ENCODE data around the gene MAD1L1. TPM values are rescaled to one million over a fixed set of nuclear protein-coding genes. Genes with fewer than 3 reads are reported as not detected.

MAD1L1 gene
- total RNA-seq, 2 experiments from 2014 or later = 40.0 to 44.7 TPM

- intact Hi-C loops (cut with micrococcal nuclease) = loop anchor here (10.0 kb wide), 1 partner anchor 107 kb away; no protein-coding TSS in a partner anchor
- H3K4me3 Mint-ChIP-seq = no peak overlapping the region
- peaks cover 17% of the 10 kb centered on the region for H3K9me3 Mint-ChIP-seq
- peaks cover 21% of the 10 kb centered on the region for H3K36me3 Mint-ChIP-seq (ENCODE audit: low read depth)
- H3K27me3 Mint-ChIP-seq = no peaks in the 10 kb centered on the region
- peaks cover 34% of the 10 kb centered on the region for H3K4me1 Mint-ChIP-seq (ENCODE audit: low read depth)
- ATAC-seq (peak; percentile 52), DNase-seq (peak; percentile 27)
- no peak overlapping the region for H3K27ac Mint-ChIP-seq
- CTCF ChIA-PET = no interaction called here
- POLR2A ChIA-PET = no interaction called here
- no peak for TF ChIP-seq CTCF (IDR thresholded peaks at IDR 0.05)
Measured at GRCh38 chr7:2032030-2032875, 200.5 kb downstream of the MAD1L1 start.

- no peak overlapping the region for H3K4me3 Mint-ChIP-seq
- POLR2A ChIA-PET = no interaction called here
- DNase-seq (no peak), ATAC-seq (peak; percentile 35)
- H3K36me3 Mint-ChIP-seq (ENCODE audit: low read depth) = peaks cover 17% of the 10 kb centered on the region
- peaks cover 22% of the 10 kb centered on the region for H3K9me3 Mint-ChIP-seq
- no peaks in the 10 kb centered on the region for H3K27me3 Mint-ChIP-seq
- TF ChIP-seq CTCF (IDR thresholded peaks at IDR 0.05) = no peak
- intact Hi-C loops (cut with micrococcal nuclease) = loop anchor here (10.0 kb wide), 1 partner anchor 107 kb away; no protein-coding TSS in a partner anchor
- CTCF ChIA-PET = interaction anchor here (1.1 kb wide), 1 partner anchor 9 kb away, joined by 3 read pairs; no protein-coding TSS in a partner anchor
- H3K27ac Mint-ChIP-seq = peak overlapping the region; percentile 51
- peaks cover 28% of the 10 kb centered on the region for H3K4me1 Mint-ChIP-seq (ENCODE audit: low read depth)
Measured at GRCh38 chr7:2031451-2031845, 201.3 kb downstream of the MAD1L1 start.

GRCh38 chr7:2030475-2031450 is 202.0 kb downstream of the MAD1L1 start:
- Mint-ChIP-seq H3K9me3 (peaks cover 27% of the 10 kb centered on the region), H3K4me3 (no peak overlapping the region), H3K4me1 (ENCODE audit: low read depth) (peaks cover 26% of the 10 kb centered on the region), H3K36me3 (ENCODE audit: low read depth) (peaks cover 22% of the 10 kb centered on the region), H3K27me3 (no peaks in the 10 kb centered on the region), H3K27ac (peak overlapping the region; percentile 51)
- intact Hi-C loops (cut with micrococcal nuclease) = loop anchor here (10.0 kb wide), 1 partner anchor 106 kb away; no protein-coding TSS in a partner anchor
- ChIA-PET POLR2A (no interaction called here), CTCF (interaction anchor here (0.7 to 1.1 kb wide), 2 partner anchors 9 to 91 kb away, joined by 3 read pairs; no protein-coding TSS in a partner anchor)
- no peak for TF ChIP-seq CTCF (IDR thresholded peaks at IDR 0.05)
- DNase-seq (peak; percentile 70), ATAC-seq (peak; percentile 81)

GRCh38 chr7:2029936-2030335 is 202.8 kb downstream of the MAD1L1 start:
- Mint-ChIP-seq H3K9me3 (peaks cover 33% of the 10 kb centered on the region), H3K27me3 (no peaks in the 10 kb centered on the region), H3K4me3 (no peak overlapping the region), H3K4me1 (ENCODE audit: low read depth) (peaks cover 26% of the 10 kb centered on the region), H3K36me3 (ENCODE audit: low read depth) (peaks cover 27% of the 10 kb centered on the region), H3K27ac (no peak overlapping the region)
- DNase-seq (no peak), ATAC-seq (no peak)
- POLR2A ChIA-PET = interaction anchor here (0.9 kb wide), 1 partner anchor 8 kb away, joined by 4 read pairs; no protein-coding TSS in a partner anchor
- no peak for TF ChIP-seq CTCF (IDR thresholded peaks at IDR 0.05)
- intact Hi-C loops (cut with micrococcal nuclease) = loop anchor here (10.0 kb wide), 1 partner anchor 105 kb away; no protein-coding TSS in a partner anchor
- CTCF ChIA-PET = interaction anchor here (0.7 kb wide), 1 partner anchor 90 kb away, joined by 3 read pairs; no protein-coding TSS in a partner anchor

All from activated CD8-positive, alpha-beta T cell treated with anti-CD3 and anti-CD28 coated beads for 36 hours (primary cell).